ENCODE results near the gene P2RX1. TPM values are rescaled to one million over a fixed set of nuclear protein-coding genes. Genes with fewer than 3 reads are reported as not detected.

Gene P2RX1
- total and polyA plus RNA-seq, 12 donors = 0.27 to 2.6 (median 0.49) TPM

DNA sequence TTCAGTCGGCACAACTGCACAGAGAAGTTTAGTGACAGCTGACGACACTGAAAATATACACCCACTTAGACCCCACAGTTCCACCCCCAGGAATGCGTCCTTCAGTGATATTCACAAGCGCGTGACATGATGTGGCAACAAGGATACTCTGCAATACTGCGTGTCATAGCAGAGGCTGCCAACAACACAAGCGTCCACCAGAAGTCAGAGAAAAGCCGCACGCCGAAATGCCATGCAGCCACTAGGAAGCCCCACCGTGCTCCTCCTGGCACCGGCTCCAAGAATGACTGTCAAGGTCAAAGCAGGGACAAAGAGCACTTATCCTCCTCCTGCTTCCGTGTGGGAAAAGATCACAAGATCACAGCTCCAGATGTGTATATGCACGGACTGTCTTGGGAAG lies 44.5 kb upstream of the P2RX1 start:
- Histone ChIP-seq H3K9me3 (no peaks in the 10 kb centered on the region), H3K27me3 (peaks cover 3 to 38% (median 21%) of the 10 kb centered on the region in 7 donors), H3K36me3 (peaks cover 0 to 6% (median 0%) of the 10 kb centered on the region in 9 donors), H3K4me1 (peaks cover 7 to 62% (median 33%) of the 10 kb centered on the region in 9 donors), H3K4me3 (peak overlapping the region in 1 of 10 donors; percentile 2), H3K27ac (no peak overlapping the region)
- ATAC-seq = peak in 5 of 8 donors; percentile 15 to 67 (median 33)
- DNase-seq = no peak
- intact Hi-C loops (cut with DNase I) = no loop called here
- 36% methylated on average over 14 of the region's 14 CpGs for WGBS, 2 donors
- TF ChIP-seq, protein P1, sequence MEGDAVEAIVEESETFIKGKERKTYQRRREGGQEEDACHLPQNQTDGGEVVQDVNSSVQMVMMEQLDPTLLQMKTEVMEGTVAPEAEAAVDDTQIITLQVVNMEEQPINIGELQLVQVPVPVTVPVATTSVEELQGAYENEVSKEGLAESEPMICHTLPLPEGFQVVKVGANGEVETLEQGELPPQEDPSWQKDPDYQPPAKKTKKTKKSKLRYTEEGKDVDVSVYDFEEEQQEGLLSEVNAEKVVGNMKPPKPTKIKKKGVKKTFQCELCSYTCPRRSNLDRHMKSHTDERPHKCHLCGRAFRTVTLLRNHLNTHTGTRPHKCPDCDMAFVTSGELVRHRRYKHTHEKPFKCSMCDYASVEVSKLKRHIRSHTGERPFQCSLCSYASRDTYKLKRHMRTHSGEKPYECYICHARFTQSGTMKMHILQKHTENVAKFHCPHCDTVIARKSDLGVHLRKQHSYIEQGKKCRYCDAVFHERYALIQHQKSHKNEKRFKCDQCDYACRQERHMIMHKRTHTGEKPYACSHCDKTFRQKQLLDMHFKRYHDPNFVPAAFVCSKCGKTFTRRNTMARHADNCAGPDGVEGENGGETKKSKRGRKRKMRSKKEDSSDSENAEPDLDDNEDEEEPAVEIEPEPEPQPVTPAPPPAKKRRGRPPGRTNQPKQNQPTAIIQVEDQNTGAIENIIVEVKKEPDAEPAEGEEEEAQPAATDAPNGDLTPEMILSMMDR (IDR thresholded peaks at IDR 0.05) = no peak

DNA sequence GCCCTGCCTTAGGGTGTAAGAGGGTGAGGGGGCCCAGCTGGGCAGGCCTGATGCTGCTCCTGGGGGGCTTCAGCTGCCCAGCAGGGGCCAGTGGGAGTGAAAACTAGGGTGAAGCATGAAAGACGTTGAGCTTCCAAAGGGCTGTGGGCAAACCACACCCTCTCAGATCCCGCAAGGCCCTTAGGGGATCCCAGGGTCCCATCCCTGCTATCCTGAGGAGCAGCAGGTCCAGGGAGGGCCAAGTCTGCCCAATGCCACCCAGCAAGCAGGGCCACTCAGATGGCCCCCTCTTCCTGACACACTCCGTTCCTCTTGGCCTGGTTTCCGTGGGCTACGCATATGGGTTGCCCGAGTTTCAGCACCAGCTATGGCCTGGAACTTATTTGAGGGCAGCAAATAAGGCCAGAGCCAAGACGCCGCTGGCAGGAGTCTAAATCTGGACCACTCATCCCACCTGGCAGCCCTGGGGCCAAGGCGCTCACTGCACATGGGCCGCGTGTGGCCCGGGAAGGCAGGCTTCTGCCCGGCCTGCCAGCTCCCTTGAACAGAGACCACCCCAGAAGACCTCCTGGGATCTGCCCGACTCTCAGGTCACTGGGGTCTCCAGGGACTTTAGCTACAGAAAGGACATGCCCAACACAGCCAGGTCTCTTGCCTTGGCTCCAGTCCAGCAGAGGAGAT lies 43.8 kb upstream of the P2RX1 start:
- peak in 1 of 8 donors; percentile 8 for ATAC-seq
- TF ChIP-seq, protein P1 (IDR thresholded peaks at IDR 0.05) = no peak
- Histone ChIP-seq H3K36me3 (peaks cover 0 to 6% (median 0%) of the 10 kb centered on the region in 9 donors), H3K27ac (peak overlapping the region in 1 of 10 donors; percentile 42), H3K27me3 (peaks cover 3 to 33% (median 20%) of the 10 kb centered on the region in 7 donors), H3K4me3 (no peak overlapping the region), H3K9me3 (no peaks in the 10 kb centered on the region), H3K4me1 (peaks cover 4 to 62% (median 37%) of the 10 kb centered on the region in 9 donors)
- DNase-seq = no peak
- intact Hi-C loops (cut with DNase I) = no loop called here
- 68 to 79% methylated on average over 14 of the region's 14 CpGs for WGBS, 2 donors

DNA sequence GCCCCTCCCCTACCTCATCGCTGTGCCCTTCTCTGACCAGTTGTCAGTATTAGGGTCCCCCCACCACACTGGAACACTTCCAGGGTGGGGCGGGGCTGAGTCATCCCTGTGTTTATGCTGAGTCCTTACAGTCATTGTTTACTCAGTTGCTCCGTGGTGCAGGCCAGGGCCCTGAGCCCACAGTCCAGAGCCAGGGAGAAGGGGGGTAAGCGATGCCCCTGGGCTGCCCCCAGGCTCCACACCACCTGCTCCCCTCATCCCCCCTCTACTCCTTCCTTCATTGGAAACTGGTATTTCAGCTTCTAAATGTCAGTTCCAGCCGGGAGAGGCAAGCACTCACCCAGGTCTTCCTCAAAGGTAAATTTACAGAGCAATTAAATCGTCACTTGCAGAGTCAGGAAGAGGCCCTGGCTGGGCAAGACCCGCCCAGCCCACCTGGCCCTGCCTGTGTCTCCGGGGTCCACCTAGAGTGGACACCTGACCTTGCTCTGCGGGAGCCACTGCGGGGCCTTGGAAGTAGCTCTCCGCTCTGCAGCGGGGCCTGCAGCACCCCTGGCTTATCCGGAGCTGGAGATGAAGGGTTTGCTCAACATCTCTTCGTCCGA lies 43.1 kb upstream of the P2RX1 start:
- TF ChIP-seq, protein P1 (IDR thresholded peaks at IDR 0.05) = no peak
- Histone ChIP-seq H3K4me3 (no peak overlapping the region), H3K9me3 (no peaks in the 10 kb centered on the region), H3K36me3 (peaks cover 0 to 6% (median 0%) of the 10 kb centered on the region in 9 donors), H3K27ac (peak overlapping the region in 1 of 10 donors; percentile 42), H3K27me3 (peaks cover 3 to 28% (median 17%) of the 10 kb centered on the region in 7 donors), H3K4me1 (peaks cover 6 to 56% (median 37%) of the 10 kb centered on the region in 9 donors)
- DNase-seq = no peak
- 87 to 89% methylated on average over 15 of the region's 15 CpGs for WGBS, 2 donors
- ATAC-seq = no peak
- intact Hi-C loops (cut with DNase I) = no loop called here

DNA sequence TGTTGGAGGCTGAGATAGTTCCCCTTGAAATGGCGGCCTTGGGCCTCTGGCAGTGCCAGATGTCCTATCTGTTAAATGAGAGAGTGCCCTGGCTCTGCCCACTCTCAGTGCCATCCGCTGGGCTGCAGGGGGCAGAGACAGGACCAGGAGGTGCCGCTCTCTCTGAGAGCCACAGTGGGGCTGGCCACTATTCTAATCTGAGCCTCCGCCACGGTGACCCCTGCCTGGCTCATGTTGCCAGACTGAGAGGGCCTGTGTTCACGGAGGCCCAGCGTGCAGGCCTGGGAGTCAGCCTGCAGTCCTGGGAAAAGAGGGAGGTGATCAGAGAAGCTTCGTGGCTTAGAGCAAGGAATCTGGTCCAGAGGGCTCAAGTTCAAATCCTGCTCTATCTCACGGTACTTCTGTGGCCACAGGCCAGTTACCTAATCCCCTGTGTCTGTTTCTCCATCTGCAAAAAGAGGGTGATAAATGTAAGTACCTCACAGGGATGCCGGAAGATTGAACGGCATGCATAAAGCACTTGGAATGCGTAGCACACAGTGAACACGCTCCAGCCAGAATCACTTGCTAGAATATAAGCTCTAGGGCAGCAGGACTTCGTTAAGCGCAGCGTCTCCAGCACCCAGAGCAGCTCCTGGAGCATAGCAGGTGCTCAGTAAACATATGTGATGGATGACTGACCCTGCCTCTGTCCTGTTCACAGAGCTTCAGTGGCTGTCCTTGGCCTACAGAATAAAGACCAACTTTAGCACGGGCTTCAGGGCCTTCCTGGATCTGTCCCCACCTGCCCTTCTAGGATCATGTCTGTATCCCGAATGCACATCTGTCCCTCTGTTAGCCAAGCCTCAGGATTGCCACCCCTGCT lies 41.7 kb upstream of the P2RX1 start:
- intact Hi-C loops (cut with DNase I) = no loop called here
- TF ChIP-seq, protein P1 (IDR thresholded peaks at IDR 0.05) = no peak
- 89 to 90% methylated on average over 18 of the region's 18 CpGs for WGBS, 2 donors
- ATAC-seq (no peak), DNase-seq (no peak)
- H3K36me3 ChIP-seq = peaks cover 0 to 6% (median 0%) of the 10 kb centered on the region in 9 donors
- H3K9me3 ChIP-seq = no peaks in the 10 kb centered on the region
- H3K4me1 ChIP-seq = peaks cover 6 to 47% (median 27%) of the 10 kb centered on the region in 9 donors
- no peak overlapping the region for H3K27ac ChIP-seq
- no peak overlapping the region for H3K4me3 ChIP-seq
- peaks cover 0 to 18% (median 7%) of the 10 kb centered on the region in 7 donors for H3K27me3 ChIP-seq
